ENCODE results near the gene JUNB.

Gene JUNB

GRCh38 chr19:12840091-12841079 lies 49.1 kb downstream of the JUNB start:
- TF ChIP-seq CTCF (IDR thresholded peaks at IDR 0.05), result no peak

DNA sequence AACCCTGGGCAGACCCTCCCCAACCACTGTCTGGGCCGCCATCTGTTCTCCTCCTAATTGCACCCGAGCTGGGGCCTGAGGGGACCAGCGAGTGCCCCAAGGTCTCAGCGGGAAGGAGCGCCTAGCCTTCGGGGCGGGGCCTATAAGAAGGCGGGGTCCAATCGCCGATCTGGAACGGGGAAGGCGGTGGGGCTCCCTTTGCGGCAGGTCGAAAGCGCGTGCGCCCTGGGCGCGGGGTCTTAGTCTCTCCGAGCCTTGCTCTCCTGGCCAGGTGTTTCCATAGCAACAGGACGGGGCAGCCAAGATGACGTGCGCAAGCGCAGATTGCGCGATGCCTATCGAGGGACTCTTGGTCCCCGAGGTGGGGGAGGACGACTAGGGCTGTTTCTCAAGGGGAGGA lies 49.8 kb downstream of the JUNB start:
- TF ChIP-seq CTCF (IDR thresholded peaks at IDR 0.05), result no peak

- no peak for TF ChIP-seq CTCF (IDR thresholded peaks at IDR 0.05)
Measured at GRCh38 chr19:12842511-12842910, 51.2 kb downstream of the JUNB start.
